ENCODE results near the gene MANF. TPM values are rescaled to one million over a fixed set of nuclear protein-coding genes. Genes with fewer than 3 reads are reported as not detected.

Gene MANF
- total and polyA plus RNA-seq, 2 of the 13 experiments (the other 11 are each of a cell fraction or from before 2014, with no cell fraction given): 55.4 to 269 TPM

GRCh38 chr3:51395493-51396213, 10.6 kb downstream of the MANF start (continued):
- TF ChIP-seq, protein P1, sequence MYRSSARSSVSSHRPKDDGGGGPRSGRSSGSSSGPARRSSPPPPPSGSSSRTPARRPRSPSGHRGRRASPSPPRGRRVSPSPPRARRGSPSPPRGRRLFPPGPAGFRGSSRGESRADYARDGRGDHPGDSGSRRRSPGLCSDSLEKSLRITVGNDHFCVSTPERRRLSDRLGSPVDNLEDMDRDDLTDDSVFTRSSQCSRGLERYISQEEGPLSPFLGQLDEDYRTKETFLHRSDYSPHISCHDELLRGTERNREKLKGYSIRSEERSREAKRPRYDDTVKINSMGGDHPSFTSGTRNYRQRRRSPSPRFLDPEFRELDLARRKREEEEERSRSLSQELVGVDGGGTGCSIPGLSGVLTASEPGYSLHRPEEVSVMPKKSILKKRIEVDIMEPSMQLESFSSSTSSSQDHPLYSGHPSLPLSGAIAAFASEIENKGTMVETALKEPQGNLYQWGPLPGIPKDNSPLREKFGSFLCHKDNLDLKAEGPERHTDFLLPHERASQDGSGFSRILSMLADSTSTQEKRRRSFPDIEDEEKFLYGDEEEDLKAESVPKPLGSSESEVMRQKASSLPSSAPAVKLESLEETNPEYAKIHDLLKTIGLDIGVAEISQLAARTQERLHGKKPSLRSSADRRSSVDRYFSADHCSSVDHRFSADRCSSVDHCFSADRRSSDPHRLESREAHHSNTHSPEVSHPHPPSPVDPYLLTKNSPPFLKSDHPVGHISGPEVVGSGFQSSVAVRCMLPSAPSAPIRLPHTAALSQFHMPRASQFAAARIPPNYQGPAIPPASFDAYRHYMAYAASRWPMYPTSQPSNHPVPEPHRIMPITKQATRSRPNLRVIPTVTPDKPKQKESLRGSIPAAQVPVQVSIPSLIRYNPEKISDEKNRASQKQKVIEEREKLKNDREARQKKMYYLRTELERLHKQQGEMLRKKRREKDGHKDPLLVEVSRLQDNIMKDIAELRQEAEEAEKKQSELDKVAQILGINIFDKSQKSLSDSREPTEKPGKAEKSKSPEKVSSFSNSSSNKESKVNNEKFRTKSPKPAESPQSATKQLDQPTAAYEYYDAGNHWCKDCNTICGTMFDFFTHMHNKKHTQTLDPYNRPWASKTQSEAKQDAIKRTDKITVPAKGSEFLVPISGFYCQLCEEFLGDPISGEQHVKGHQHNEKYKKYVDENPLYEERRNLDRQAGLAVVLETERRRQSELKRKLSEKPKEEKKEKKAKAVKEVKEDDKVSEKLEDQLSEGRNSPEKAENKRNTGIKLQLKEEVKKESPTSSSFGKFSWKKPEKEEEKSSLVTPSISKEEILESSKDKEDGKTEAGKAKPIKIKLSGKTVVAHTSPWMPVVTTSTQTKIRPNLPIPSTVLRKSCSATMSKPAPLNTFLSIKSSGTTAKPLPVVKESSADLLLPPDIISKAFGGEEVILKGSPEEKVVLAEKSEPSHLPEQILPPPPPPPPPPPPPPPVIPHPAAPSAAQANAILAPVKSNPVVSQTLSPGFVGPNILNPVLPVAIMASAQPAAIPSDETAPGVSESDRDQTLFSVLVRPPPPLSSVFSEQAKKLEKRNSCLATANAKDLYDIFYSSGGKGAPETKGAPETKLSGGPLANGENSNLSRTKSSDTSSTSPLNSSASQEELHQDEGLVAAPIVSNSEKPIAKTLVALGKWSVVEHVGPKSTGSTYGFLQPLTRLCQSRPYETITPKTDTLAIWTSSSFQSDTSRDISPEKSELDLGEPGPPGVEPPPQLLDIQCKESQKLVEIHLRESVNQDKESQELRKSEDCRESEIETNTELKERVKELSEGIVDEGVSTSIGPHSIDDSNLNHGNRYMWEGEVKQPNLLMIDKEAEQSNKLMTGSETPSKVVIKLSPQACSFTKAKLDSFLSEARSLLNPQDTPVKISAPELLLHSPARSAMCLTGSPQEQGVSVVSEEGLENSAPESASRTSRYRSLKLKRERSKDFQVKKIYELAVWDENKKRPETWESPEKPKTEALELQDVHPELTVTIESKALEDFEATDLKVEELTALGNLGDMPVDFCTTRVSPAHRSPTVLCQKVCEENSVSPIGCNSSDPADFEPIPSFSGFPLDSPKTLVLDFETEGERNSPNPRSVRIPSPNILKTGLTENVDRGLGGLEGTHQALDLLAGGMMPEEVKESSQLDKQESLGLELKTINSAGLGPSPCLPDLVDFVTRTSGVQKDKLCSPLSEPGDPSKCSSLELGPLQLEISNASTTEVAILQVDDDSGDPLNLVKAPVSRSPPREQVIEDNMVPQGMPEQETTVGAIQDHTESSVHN (CRISPR knock-in tag; IDR thresholded peaks at IDR 0.05): no peak
- TF ChIP-seq MBNL3 (CRISPR knock-in tag; conservative IDR thresholded peaks at IDR 0.05) (no peak), POGK (CRISPR knock-in tag; conservative IDR thresholded peaks at IDR 0.05) (no peak), TEAD2 (CRISPR knock-in tag; IDR thresholded peaks at IDR 0.05) (no peak), HDAC6 (IDR thresholded peaks at IDR 0.05; ENCODE audit: low read depth, low read length) (no peak), EHMT2 (IDR thresholded peaks at IDR 0.05; ENCODE audit: borderline replicate concordance, low read depth, low read length) (no peak)
- TF ChIP-seq, protein P2, sequence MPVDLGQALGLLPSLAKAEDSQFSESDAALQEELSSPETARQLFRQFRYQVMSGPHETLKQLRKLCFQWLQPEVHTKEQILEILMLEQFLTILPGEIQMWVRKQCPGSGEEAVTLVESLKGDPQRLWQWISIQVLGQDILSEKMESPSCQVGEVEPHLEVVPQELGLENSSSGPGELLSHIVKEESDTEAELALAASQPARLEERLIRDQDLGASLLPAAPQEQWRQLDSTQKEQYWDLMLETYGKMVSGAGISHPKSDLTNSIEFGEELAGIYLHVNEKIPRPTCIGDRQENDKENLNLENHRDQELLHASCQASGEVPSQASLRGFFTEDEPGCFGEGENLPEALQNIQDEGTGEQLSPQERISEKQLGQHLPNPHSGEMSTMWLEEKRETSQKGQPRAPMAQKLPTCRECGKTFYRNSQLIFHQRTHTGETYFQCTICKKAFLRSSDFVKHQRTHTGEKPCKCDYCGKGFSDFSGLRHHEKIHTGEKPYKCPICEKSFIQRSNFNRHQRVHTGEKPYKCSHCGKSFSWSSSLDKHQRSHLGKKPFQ (CRISPR knock-in tag; IDR thresholded peaks at IDR 0.05; ENCODE audit: insufficient replicate concordance): no peak
- TF ChIP-seq, protein P3, sequence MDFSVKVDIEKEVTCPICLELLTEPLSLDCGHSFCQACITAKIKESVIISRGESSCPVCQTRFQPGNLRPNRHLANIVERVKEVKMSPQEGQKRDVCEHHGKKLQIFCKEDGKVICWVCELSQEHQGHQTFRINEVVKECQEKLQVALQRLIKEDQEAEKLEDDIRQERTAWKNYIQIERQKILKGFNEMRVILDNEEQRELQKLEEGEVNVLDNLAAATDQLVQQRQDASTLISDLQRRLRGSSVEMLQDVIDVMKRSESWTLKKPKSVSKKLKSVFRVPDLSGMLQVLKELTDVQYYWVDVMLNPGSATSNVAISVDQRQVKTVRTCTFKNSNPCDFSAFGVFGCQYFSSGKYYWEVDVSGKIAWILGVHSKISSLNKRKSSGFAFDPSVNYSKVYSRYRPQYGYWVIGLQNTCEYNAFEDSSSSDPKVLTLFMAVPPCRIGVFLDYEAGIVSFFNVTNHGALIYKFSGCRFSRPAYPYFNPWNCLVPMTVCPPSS (IDR thresholded peaks at IDR 0.05): no peak
- TF ChIP-seq, protein P4, sequence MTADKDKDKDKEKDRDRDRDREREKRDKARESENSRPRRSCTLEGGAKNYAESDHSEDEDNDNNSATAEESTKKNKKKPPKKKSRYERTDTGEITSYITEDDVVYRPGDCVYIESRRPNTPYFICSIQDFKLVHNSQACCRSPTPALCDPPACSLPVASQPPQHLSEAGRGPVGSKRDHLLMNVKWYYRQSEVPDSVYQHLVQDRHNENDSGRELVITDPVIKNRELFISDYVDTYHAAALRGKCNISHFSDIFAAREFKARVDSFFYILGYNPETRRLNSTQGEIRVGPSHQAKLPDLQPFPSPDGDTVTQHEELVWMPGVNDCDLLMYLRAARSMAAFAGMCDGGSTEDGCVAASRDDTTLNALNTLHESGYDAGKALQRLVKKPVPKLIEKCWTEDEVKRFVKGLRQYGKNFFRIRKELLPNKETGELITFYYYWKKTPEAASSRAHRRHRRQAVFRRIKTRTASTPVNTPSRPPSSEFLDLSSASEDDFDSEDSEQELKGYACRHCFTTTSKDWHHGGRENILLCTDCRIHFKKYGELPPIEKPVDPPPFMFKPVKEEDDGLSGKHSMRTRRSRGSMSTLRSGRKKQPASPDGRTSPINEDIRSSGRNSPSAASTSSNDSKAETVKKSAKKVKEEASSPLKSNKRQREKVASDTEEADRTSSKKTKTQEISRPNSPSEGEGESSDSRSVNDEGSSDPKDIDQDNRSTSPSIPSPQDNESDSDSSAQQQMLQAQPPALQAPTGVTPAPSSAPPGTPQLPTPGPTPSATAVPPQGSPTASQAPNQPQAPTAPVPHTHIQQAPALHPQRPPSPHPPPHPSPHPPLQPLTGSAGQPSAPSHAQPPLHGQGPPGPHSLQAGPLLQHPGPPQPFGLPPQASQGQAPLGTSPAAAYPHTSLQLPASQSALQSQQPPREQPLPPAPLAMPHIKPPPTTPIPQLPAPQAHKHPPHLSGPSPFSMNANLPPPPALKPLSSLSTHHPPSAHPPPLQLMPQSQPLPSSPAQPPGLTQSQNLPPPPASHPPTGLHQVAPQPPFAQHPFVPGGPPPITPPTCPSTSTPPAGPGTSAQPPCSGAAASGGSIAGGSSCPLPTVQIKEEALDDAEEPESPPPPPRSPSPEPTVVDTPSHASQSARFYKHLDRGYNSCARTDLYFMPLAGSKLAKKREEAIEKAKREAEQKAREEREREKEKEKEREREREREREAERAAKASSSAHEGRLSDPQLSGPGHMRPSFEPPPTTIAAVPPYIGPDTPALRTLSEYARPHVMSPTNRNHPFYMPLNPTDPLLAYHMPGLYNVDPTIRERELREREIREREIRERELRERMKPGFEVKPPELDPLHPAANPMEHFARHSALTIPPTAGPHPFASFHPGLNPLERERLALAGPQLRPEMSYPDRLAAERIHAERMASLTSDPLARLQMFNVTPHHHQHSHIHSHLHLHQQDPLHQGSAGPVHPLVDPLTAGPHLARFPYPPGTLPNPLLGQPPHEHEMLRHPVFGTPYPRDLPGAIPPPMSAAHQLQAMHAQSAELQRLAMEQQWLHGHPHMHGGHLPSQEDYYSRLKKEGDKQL (CRISPR knock-in tag; IDR thresholded peaks at IDR 0.05; ENCODE audit: low read depth): no peak

Data from HepG2 (cell line).